ENCODE results near the gene CDIP1.

CDIP1 gene

GRCh38 chr16:4491898-4492297 is 46.7 kb downstream of the CDIP1 start:
- no peak for DNase-seq (ENCODE audit: low read depth)

GRCh38 chr16:4489030-4489429 is 49.5 kb downstream of the CDIP1 start:
- H3K4me3 ChIP-seq (ENCODE audit: low read depth, low read length), result no peak overlapping the region
- no peak for DNase-seq (ENCODE audit: low read depth)
- no peak for TF ChIP-seq CTCF (IDR thresholded peaks at IDR 0.05; ENCODE audit: low read depth, low read length)
- TF ChIP-seq MYC (IDR thresholded peaks at IDR 0.05; ENCODE audit: low read depth, low read length), result no peak
- TF ChIP-seq MAX (IDR thresholded peaks at IDR 0.05; ENCODE audit: low read depth, low read length), result no peak
- no peak for TF ChIP-seq POLR2A (IDR thresholded peaks at IDR 0.05; ENCODE audit: extremely low read depth, insufficient read length)

More at GRCh38 chr16:4491898-4492297, 46.7 kb downstream of the CDIP1 start:
- no peak overlapping the region for H3K4me3 ChIP-seq (ENCODE audit: low read depth, low read length)
- TF ChIP-seq MAX (IDR thresholded peaks at IDR 0.05; ENCODE audit: low read depth, low read length) (no peak), CTCF (IDR thresholded peaks at IDR 0.05; ENCODE audit: low read depth, low read length) (no peak), POLR2A (IDR thresholded peaks at IDR 0.05; ENCODE audit: extremely low read depth, insufficient read length) (no peak), MYC (IDR thresholded peaks at IDR 0.05; ENCODE audit: low read depth, low read length) (no peak)

- DNase-seq (ENCODE audit: low read depth), result peak; percentile 63
- H3K4me3 ChIP-seq (ENCODE audit: low read depth, low read length), result no peak overlapping the region
- TF ChIP-seq MYC (IDR thresholded peaks at IDR 0.05; ENCODE audit: low read depth, low read length), result peak; percentile 17; the same call in 1 of the 2 replicates
- no peak for TF ChIP-seq CTCF (IDR thresholded peaks at IDR 0.05; ENCODE audit: low read depth, low read length)
These were observed 50.0 kb downstream of the CDIP1 start for GRCh38 chr16:4488499-4488967.

DNA sequence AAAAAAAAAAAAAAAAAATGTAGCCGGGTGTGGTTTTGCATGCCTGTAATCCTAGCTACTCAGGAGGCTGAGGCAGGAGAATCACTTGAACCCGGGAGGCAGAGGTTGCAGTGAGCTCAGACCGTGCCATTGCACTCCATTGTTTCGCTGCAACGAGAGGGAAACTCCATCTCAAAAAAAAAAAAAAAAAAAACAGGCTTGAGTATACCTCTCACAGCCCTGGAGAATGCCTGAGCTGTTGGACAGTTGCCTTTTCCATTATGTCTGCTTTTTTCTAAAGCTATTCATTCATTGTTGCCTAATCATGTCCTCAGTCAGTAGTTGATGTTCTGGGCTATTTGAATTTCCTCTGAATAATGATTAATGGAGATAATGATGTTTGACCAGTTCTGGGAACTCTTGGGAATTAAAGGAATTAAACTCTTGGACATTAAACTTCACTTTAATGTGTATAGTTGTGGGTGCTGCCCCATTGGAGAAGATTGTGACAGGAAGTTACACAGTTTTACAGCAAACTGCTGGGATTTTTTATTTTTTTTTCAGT is 50.5 kb downstream of the CDIP1 start:
- TF ChIP-seq MAX (IDR thresholded peaks at IDR 0.05; ENCODE audit: low read depth, low read length) (no peak), CTCF (IDR thresholded peaks at IDR 0.05; ENCODE audit: low read depth, low read length) (no peak), POLR2A (IDR thresholded peaks at IDR 0.05; ENCODE audit: extremely low read depth, insufficient read length) (no peak), MYC (IDR thresholded peaks at IDR 0.05; ENCODE audit: low read depth, low read length) (no peak)
- no peak for DNase-seq (ENCODE audit: low read depth)
- H3K4me3 ChIP-seq (ENCODE audit: low read depth, low read length), result no peak overlapping the region

DNA sequence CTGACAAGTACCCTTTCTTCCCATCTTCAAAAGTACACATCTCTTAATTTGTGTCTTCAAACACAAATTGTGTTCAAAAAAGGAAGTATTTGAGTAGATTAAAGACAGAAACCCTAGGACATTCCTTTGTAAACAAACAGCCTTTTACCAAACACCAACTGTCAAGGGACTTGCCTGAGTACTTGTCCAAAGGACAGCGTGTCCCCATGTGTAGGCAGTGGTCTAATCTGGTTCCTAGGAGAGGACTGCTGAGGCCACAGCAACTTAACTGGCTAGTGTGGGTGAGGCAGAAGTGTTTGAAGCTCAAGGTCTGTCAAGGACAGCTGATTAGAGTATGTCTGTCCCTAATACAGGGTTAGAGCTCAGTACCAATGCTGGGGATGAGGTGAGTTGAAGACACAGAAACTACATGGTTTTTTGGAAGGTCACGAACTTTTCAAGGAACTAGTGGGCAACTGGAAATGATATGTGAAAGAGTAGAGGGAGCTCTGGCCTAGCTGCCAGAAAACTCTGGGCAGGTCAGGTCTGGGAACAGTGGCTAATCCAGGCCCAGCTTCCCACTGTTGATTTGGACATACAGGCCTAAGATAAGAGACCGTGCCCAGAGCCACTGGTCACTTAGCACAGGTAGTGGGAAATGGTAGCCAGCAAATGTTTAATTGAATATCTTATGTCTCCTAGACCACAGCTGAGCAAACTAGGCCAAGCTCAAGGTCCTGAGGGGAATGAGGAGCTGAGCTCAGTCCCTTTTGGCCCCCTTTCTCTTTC is 52.3 kb downstream of the CDIP1 start:
- no peak for DNase-seq (ENCODE audit: low read depth)
- TF ChIP-seq MAX (IDR thresholded peaks at IDR 0.05; ENCODE audit: low read depth, low read length) (no peak), MYC (IDR thresholded peaks at IDR 0.05; ENCODE audit: low read depth, low read length) (no peak), POLR2A (IDR thresholded peaks at IDR 0.05; ENCODE audit: extremely low read depth, insufficient read length) (no peak), CTCF (IDR thresholded peaks at IDR 0.05; ENCODE audit: low read depth, low read length) (no peak)
- no peak overlapping the region for H3K4me3 ChIP-seq (ENCODE audit: low read depth, low read length)

Measured in NB4 (cell line).